HG03558 (cell line): ENCODE results near the gene SCT.

ENCODE experiments used
- ATAC-seq: cut with Tn5 transposase; IDR thresholded peaks from one replicate; pipeline ENCODE4 v1.9.1; 2021; ENCODE audit warnings: moderate number of reproducible peaks; ENCODE audit not compliant: unreplicated experiment; ENCODE audit errors: extremely low read depth

Gene SCT

DNA sequence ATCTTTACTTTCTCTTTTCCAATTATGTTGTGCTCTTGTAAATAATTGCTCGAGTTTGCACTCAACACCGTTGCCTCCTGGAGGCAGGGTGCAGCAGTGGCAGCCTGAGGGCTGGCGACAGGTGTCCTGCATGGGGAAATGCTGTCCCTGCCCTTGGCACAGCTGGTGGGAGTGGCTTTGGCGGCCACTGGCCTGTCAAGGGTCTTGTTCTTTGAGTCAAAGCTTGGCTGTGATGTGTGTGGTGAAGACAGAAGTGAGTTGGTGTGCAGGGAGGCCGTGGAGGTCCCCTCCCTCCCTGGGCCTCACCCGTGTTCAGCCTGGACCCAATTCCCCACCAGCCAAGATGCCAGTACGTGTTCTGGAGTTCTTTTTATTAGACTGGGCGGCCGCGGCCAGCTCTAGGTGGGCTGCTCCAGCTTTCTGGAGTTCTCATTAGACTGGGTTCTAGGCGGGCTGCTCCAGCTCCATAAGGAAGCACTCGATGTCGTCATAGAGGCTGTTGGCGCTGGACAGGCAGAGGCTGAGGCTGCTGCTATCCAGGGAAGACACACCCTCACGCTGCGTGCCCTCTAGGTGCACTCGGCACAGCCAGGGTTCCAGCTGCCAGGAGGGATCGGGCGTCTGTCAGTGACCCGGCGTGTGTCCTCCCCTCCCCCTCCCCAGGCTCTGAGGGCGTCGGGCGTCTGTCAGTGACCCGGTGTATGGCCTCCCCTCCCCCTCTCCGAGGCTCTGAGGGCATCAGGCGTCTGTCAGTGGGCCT is 14.6 kb downstream of the SCT start:
- no peak for ATAC-seq

- ATAC-seq = no peak
Measured at GRCh38 chr11:611001-611996, 15.7 kb downstream of the SCT start.

DNA sequence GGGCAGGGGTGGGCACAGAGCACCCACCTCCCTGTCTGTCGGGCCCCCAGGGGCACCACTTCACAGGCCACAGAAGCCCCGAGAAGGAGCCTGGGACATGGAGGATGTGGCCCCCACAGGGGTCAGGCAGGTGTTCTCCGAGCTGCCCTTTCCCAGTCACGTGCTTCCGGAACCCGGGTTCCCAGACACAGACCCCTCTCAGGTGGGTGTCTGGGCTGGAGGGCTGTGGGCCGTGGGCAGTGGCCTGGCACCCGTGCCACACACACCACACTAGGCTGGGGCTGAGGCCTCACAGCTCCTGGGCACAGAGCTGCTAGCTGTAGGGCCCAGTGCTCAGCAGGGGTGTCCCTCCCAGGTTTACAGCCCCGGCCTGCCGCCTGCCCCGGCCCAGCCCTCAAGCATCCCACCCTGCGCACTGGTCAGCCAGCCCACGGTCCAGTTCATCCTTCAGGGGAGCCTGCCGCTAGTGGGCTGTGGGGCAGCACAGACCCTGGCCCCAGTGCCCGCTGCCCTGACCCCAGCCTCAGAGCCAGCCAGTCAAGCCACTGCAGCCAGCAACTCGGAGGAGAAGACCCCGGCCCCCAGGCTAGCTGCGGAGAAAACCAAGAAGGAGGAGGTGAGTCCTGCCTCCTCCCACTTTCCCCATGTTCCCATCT is 16.7 kb downstream of the SCT start:
- ATAC-seq = no peak

GRCh38 chr11:609341-609811 is 17.6 kb downstream of the SCT start:
- no peak for ATAC-seq

DNA sequence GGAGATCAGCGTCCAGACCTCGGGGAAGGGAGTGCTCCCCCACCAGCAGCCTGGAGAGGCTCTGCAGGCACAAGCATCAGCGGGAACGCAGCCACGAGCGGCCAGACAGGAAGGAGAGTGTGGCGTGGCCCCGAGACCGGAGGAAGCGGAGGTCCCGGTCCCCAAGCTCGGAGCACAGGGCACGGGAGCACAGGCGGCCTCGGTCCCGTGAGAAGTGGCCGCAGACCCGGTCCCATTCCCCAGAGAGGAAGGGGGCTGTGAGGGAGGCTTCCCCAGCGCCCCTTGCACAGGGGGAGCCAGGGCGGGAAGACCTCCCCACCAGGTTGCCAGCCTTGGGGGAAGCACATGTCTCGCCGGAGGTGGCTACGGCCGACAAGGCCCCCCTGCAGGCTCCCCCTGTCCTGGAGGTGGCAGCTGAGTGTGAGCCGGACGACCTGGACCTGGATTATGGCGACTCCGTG is 18.2 kb downstream of the SCT start:
- no peak for ATAC-seq

GRCh38 chr11:607971-608659 is 18.9 kb downstream of the SCT start:
- no peak for ATAC-seq

DNA sequence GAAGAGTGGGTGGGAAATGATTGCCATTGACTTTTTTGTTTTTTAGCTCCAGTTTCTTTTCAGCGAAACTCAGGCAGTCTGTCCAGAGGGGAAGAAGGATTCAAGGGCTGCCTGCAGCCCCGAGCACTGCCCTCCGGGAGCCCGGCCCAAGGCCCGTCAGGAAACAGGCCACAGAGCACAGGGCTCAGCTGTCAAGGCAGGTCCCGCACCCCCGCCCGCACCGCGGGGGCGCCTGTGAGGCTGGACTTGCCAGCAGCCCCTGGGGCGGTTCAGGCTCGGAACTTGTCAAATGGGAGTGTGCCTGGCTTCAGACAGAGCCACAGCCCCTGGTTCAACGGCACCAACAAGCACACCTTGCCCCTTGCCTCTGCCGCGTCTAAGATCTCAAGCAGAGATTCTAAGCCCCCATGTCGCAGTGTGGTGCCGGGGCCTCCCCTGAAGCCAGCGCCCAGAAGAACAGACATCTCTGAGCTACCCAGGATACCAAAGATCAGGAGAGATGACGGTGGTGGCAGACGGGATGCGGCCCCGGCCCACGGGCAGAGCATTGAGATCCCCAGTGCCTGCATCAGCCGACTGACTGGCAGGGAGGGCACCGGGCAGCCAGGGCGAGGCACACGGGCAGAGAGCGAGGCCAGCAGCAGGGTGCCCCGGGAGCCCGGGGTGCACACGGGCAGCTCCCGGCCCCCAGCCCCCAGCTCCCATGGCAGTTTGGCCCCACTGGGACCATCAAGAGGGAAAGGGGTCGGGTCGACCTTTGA is 19.8 kb downstream of the SCT start:
- ATAC-seq = no peak

GRCh38 chr11:606245-606644 is 20.7 kb downstream of the SCT start:
- no peak for ATAC-seq

DNA sequence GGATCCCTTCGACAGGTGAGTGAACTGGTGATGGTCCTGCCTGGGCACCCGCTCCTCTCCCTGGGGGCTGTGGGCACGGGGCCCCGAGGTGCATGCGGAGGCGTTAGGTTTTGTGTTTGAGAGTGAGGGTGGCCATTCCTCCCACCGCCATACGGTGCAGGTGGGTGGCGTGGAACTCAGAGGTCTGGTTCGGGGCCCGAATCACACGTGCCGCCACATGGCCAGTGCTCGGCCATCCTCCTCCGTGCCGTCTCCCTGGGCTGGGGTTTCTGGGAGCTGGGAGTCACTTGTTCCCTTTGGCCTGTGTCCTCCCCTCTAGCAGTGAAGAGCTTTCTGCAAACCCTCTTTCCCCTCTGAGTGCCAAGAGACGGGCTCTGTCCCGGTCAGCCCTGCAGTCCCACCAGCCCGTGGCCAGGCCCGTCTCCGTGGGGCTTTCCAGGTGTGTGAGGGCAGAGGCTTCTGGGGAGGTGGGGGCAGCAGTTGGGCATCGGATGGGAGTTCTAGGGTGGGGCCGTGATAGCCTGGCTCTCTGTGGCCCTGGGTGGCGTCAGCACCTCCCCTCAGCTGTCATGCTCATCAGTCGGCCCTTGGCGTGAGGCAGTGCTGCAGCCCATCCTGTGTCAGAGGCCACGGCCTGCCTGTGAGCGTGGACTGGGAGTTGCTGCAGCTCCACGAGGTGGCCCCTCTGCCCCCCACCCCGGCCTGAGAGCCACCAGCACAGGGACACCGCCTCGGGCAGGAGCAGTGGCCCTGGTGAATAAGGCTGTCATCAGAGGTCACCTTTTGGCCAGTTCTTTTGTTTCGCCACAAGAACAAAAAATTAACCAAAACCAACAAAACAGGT is 21.5 kb downstream of the SCT start:
- ATAC-seq = no peak

GRCh38 chr11:603154-603553 is 23.8 kb downstream of the SCT start:
- ATAC-seq = no peak

- no peak for ATAC-seq
Measured at GRCh38 chr11:601573-602245, 25.3 kb downstream of the SCT start.

DNA sequence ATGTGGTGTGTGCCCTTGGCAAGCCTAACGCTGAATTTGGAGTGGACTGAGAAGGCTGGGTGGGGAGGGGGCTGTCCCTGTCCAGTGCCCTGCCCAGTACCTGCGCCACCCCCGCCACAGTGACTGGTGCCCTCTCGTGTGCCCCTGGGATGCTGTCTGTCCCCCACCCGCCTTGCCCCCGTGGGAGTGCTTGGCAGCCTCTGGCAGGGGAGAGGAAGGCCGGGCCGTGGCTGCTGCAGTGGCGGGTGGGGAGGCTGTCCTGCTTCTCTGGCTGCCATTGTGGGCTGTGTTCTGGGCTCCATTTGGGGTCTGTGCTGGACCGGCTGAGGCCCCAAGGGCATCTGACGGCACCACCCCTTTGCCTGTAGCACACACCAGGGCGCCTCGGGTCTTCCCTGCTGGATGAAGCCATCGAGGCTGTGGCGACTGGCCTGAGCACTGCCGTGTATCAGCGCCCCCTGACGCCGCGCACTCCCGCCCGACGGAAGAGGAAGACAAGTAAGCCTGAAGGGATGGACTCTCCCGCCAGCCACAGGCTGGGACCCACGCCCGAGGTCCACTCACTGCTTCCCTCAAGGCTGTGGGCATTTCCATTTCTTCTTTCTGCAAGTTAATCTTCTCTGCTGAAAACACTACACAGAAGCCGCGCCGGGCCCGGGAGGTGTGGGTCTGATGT is 28.8 kb downstream of the SCT start:
- no peak for ATAC-seq

GRCh38 chr11:597166-597725 is 29.7 kb downstream of the SCT start:
- no peak for ATAC-seq

- no peak for ATAC-seq
Measured at GRCh38 chr11:596374-596773, 30.6 kb downstream of the SCT start.

DNA sequence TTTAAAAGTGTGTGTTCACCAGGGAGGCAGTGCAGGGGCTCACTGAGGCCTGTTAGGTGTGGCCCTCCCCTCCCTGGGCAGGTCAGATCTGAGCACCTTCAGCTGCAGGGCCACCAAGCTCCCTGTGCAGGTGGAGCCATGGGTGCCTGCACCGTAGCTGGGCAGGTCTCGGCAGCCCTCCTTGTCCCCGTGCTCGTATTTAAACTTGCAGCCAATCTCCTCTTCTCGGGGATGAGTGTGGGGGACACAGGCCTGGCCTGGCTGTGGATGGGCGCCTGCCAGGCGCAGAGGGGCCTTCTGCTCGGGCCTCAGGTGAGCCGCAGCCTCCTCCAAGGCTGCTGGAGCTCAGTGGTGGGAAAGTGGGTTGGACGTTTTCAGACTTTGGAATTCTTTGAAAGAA is 31.6 kb downstream of the SCT start:
- no peak for ATAC-seq

- ATAC-seq = no peak
Measured at GRCh38 chr11:593347-593746, 33.6 kb downstream of the SCT start.

DNA sequence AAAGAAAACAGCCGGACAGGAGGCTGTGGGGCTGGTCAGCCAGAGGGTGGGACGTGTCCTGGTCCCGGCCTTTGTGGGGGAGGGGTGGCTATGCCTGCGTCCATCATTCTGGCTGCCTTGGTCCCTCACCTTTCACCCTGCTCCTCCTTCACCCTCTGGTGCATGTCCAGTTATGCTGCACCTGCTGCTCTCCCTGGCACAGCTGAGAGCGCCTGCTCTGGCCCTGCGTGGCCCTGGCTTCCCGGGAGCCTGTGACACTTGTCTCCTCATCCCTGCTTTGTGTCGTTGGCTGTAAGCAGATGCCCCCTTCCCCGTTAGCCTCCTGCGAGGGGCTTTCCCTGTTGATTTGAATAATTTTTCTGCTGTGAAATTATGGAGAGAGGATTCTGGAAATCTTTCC is 34.1 kb downstream of the SCT start:
- no peak for ATAC-seq
